Astrocyte (in vitro differentiated cells and primary cell): Measurements from ENCODE around the gene METTL16. TPM values are rescaled to one million over a fixed set of nuclear protein-coding genes. Genes with fewer than 3 reads are reported as not detected.

Experiments
- DNase-seq: peaks from one replicate; pipeline ENCODE4 v3.0.0-alpha.2; 2010; ENCODE audit warnings: low read depth
- FAIRE-seq: peaks from 2 replicates; lab custom pipeline; 2011; peaks lifted over from hg19 to GRCh38; lab: Jason Lieb, UNC
- H2AFZ ChIP-seq: 2 replicates; pipeline ENCODE4 v1.6.0; 2012; ENCODE audit warnings: low read depth, low read length, inconsistent platforms
- H3K27ac ChIP-seq: 2 replicates; pipeline ENCODE4 v1.5.1; 2011; ENCODE audit warnings: low read depth, low read length, inconsistent platforms
- H3K27me3 ChIP-seq: 2 replicates; pipeline ENCODE4 v1.6.0; 2011; ENCODE audit warnings: low read length, inconsistent platforms; ENCODE audit not compliant: insufficient read depth
- H3K36me3 ChIP-seq: 2 replicates; pipeline ENCODE4 v1.5.1; 2011; ENCODE audit warnings: low read length, inconsistent platforms; ENCODE audit not compliant: insufficient read depth
- H3K4me1 ChIP-seq: 2 replicates; pipeline ENCODE4 v1.5.1; 2011; ENCODE audit warnings: low read length, inconsistent platforms; ENCODE audit not compliant: insufficient read depth
- H3K4me2 ChIP-seq: 2 replicates; pipeline ENCODE4 v1.6.0; 2012; ENCODE audit warnings: low read length, inconsistent platforms
- H3K4me3 ChIP-seq: 2 replicates; pipeline ENCODE4 v1.5.1; 2011; ENCODE audit warnings: low read depth, mild to moderate bottlenecking, low read length, inconsistent platforms; ENCODE audit not compliant: insufficient read depth
- H3K79me2 ChIP-seq: 2 replicates; pipeline ENCODE4 v1.6.0; 2012; ENCODE audit warnings: mild to moderate bottlenecking, low read length, inconsistent platforms; ENCODE audit not compliant: insufficient read depth
- H3K9ac ChIP-seq: 2 replicates; pipeline ENCODE4 v1.6.0; 2012; ENCODE audit warnings: mild to moderate bottlenecking, low read length, inconsistent platforms
- H3K9me3 ChIP-seq: 2 replicates; pipeline ENCODE4 v1.5.1; 2012; ENCODE audit warnings: low read depth, mild to moderate bottlenecking, low read length, inconsistent platforms; ENCODE audit not compliant: insufficient read depth
- H4K20me1 ChIP-seq: 2 replicates; pipeline ENCODE4 v1.6.0; 2012; ENCODE audit warnings: low read length, inconsistent platforms; ENCODE audit not compliant: insufficient read depth
- H3K27ac Mint-ChIP-seq: one replicate; pipeline ENCODE4 v1.8.0; 2021; ENCODE audit warnings: mild to moderate bottlenecking, mixed read lengths; ENCODE audit not compliant: unreplicated experiment
- H3K27me3 Mint-ChIP-seq: one replicate; pipeline ENCODE4 v1.8.0; 2021; ENCODE audit warnings: low read depth, mixed read lengths; ENCODE audit not compliant: unreplicated experiment
- H3K36me3 Mint-ChIP-seq: one replicate; pipeline ENCODE4 v1.8.0; 2021; ENCODE audit warnings: low read depth, mixed read lengths; ENCODE audit not compliant: unreplicated experiment
- H3K4me1 Mint-ChIP-seq: one replicate; pipeline ENCODE4 v1.8.0; 2021; ENCODE audit warnings: low read depth, mixed read lengths; ENCODE audit not compliant: unreplicated experiment
- H3K4me3 Mint-ChIP-seq: one replicate; pipeline ENCODE4 v1.8.0; 2021; ENCODE audit warnings: mild to moderate bottlenecking, moderate library complexity, mixed read lengths; ENCODE audit not compliant: unreplicated experiment
- H3K9me3 Mint-ChIP-seq: one replicate; pipeline ENCODE4 v1.8.0; 2021; ENCODE audit warnings: mild to moderate bottlenecking, mixed read lengths; ENCODE audit not compliant: unreplicated experiment
- CTCF ChIP-seq: IDR thresholded peaks from 2 replicates; pipeline ENCODE4 v1.5.1; 2011; ENCODE audit warnings: low read depth, mild to moderate bottlenecking, inconsistent platforms, low read length, moderate library complexity; ENCODE audit not compliant: insufficient read depth
- EZH2 ChIP-seq: IDR thresholded peaks from 2 replicates; pipeline ENCODE4 v1.6.1; 2012; ENCODE audit warnings: mild to moderate bottlenecking, low read length, inconsistent platforms; ENCODE audit not compliant: insufficient read depth
- total RNA-seq: library from RNA; stranded (reverse); gene quantifications from 2 replicates; pipeline ENCODE4 v1.2.1, GENCODE V29; 2021

Gene METTL16
- total RNA-seq, 1 donor from 2014 or later, result 28.4 TPM

GRCh38 chr17:2385240-2386210 lies 126.2 kb downstream of the METTL16 start:
- Histone ChIP-seq H3K4me3 (no peak overlapping the region), H3K36me3 (peaks cover 7% of the 10 kb centered on the region), H3K27ac (no peak overlapping the region), H4K20me1 (peaks cover 30% of the 10 kb centered on the region), H3K27me3 (no peaks in the 10 kb centered on the region), H2AFZ (no peak overlapping the region), H3K4me1 (peaks cover 10% of the 10 kb centered on the region), H3K79me2 (peaks cover 21% of the 10 kb centered on the region), H3K4me2 (no peak overlapping the region), H3K9me3 (no peaks in the 10 kb centered on the region), H3K9ac (no peak overlapping the region)
- no peaks in the 10 kb centered on the region for H3K27me3 Mint-ChIP-seq
- TF ChIP-seq CTCF (no peak), EZH2 (no peak)
- FAIRE-seq (no peak), DNase-seq (no peak)
- peaks cover 8% of the 10 kb centered on the region for H3K36me3 Mint-ChIP-seq
- H3K4me3 Mint-ChIP-seq, result no peak overlapping the region
- no peaks in the 10 kb centered on the region for H3K9me3 Mint-ChIP-seq
- H3K4me1 Mint-ChIP-seq, result peaks cover 14% of the 10 kb centered on the region
- no peak overlapping the region for H3K27ac Mint-ChIP-seq

- no peak overlapping the region for H3K27ac Mint-ChIP-seq
- H3K4me3 ChIP-seq, result no peak overlapping the region
- no peaks in the 10 kb centered on the region for H3K27me3 Mint-ChIP-seq
- H3K79me2 ChIP-seq, result peaks cover 13% of the 10 kb centered on the region
- peaks cover 6% of the 10 kb centered on the region for H3K36me3 ChIP-seq
- peaks cover 8% of the 10 kb centered on the region for H3K36me3 Mint-ChIP-seq
- no peaks in the 10 kb centered on the region for H3K9me3 Mint-ChIP-seq
- H3K27me3 ChIP-seq, result no peaks in the 10 kb centered on the region
- no peak overlapping the region for H3K4me3 Mint-ChIP-seq
- no peak for DNase-seq
- FAIRE-seq, result no peak
- H3K4me2 ChIP-seq, result no peak overlapping the region
- no peak overlapping the region for H3K9ac ChIP-seq
- peaks cover 14% of the 10 kb centered on the region for H3K4me1 Mint-ChIP-seq
- H3K9me3 ChIP-seq, result no peaks in the 10 kb centered on the region
- TF ChIP-seq EZH2 (no peak), CTCF (no peak)
- no peak overlapping the region for H3K27ac ChIP-seq
- H3K4me1 ChIP-seq, result peaks cover 10% of the 10 kb centered on the region
- H2AFZ ChIP-seq, result no peak overlapping the region
- H4K20me1 ChIP-seq, result peaks cover 22% of the 10 kb centered on the region
Measured at GRCh38 chr17:2384439-2385127, 127.1 kb downstream of the METTL16 start.
